ENCODE data around the gene FETUB. TPM values are rescaled to one million over a fixed set of nuclear protein-coding genes. Genes with fewer than 3 reads are reported as not detected.
"Not testable (repeated sequence)": the region's sequence is repeated elsewhere in the genome, so short reads cannot be mapped to it uniquely, and the experiment has no call there.

The FETUB gene
- total RNA-seq, 8 experiments from 2014 or later: 0.14 to 1.1 (median 0.14) TPM; not detected in 5

GRCh38 chr3:186671051-186671450 lies 30.9 kb downstream of the FETUB start:
- Histone ChIP-seq H3K4me3 (no peak overlapping the region), H3K4me1 (replicated peaks in 1 of 2) (no peaks in the 10 kb centered on the region), H3K27ac (no peak overlapping the region)
- in situ Hi-C loops (cut with MboI; ENCODE audit: low pct_unique_long_range_greater_than_20kb in 2 of 9, low sequenced_read_pairs in 9 of 9, unreplicated experiment in 9 of 9): no loop called here
- ATAC-seq (replicated peaks in 6 of 8): no peak
- 8 to 88% (median 67%) methylated on average over 1 to 3 of the region's 3 CpGs; no CpG with 5 or more reads in 3 of the 10 experiments for WGBS, 10 experiments

GRCh38 chr3:186678604-186679003 lies 38.4 kb downstream of the FETUB start:
- H3K27ac ChIP-seq: no peak overlapping the region
- in situ Hi-C loops (cut with MboI; ENCODE audit: low pct_unique_long_range_greater_than_20kb in 2 of 9, low sequenced_read_pairs in 9 of 9, unreplicated experiment in 9 of 9): no loop called here
- H3K4me3 ChIP-seq: no peak overlapping the region
- H3K4me1 ChIP-seq (replicated peaks in 1 of 2): no peaks in the 10 kb centered on the region
- no peak for ATAC-seq (replicated peaks in 6 of 8)

- in situ Hi-C loops (cut with MboI; ENCODE audit: low pct_unique_long_range_greater_than_20kb in 2 of 9, low sequenced_read_pairs in 9 of 9, unreplicated experiment in 9 of 9): no loop called here
- 11 to 63% (median 42%) methylated on average over 1 of the region's 1 CpG; no CpG with 5 or more reads in 4 of the 10 experiments for WGBS, 10 experiments
- H3K4me3 ChIP-seq: no peak overlapping the region
- H3K4me1 ChIP-seq (replicated peaks in 1 of 2): no peaks in the 10 kb centered on the region
- no peak for ATAC-seq (replicated peaks in 6 of 8)
- H3K27ac ChIP-seq: no peak overlapping the region
These were observed 39.0 kb downstream of the FETUB start for GRCh38 chr3:186679151-186679550.

GRCh38 chr3:186680869-186681268 lies 40.7 kb downstream of the FETUB start:
- Histone ChIP-seq H3K4me3 (no peak overlapping the region), H3K4me1 (replicated peaks in 1 of 2) (no peaks in the 10 kb centered on the region), H3K27ac (no peak overlapping the region)
- 29 to 100% (median 65%) methylated on average over 1 of the region's 1 CpG; no CpG with 5 or more reads in 6 of the 10 experiments for WGBS, 10 experiments
- peak in 1 of 8 experiments; percentile 67 for ATAC-seq (replicated peaks in 6 of 8)
- in situ Hi-C loops (cut with MboI; ENCODE audit: low pct_unique_long_range_greater_than_20kb in 2 of 9, low sequenced_read_pairs in 9 of 9, unreplicated experiment in 9 of 9): no loop called here

GRCh38 chr3:186682812-186683211 lies 42.6 kb downstream of the FETUB start:
- Histone ChIP-seq H3K4me1 (replicated peaks in 1 of 2) (no peaks in the 10 kb centered on the region), H3K4me3 (no peak overlapping the region), H3K27ac (no peak overlapping the region)
- no peak for ATAC-seq (replicated peaks in 6 of 8)
- 17 to 73% (median 34%) methylated on average over 1 to 3 of the region's 3 CpGs; no CpG with 5 or more reads in 4 of the 10 experiments for WGBS, 10 experiments
- in situ Hi-C loops (cut with MboI; ENCODE audit: low pct_unique_long_range_greater_than_20kb in 2 of 9, low sequenced_read_pairs in 9 of 9, unreplicated experiment in 9 of 9): no loop called here

- in situ Hi-C loops (cut with MboI; ENCODE audit: low pct_unique_long_range_greater_than_20kb in 2 of 9, low sequenced_read_pairs in 9 of 9, unreplicated experiment in 9 of 9): no loop called here
- no peaks in the 10 kb centered on the region for H3K4me1 ChIP-seq (replicated peaks in 1 of 2)
- no peak overlapping the region for H3K27ac ChIP-seq
- 0 to 75% (median 63%) methylated on average over 1 of the region's 3 CpGs; no CpG with 5 or more reads in 4 of the 10 experiments for WGBS, 10 experiments
- no peak overlapping the region for H3K4me3 ChIP-seq
- ATAC-seq (replicated peaks in 6 of 8): peak in 3 of 8 experiments; percentile 44 to 81 (median 47)
These were observed 43.8 kb downstream of the FETUB start for GRCh38 chr3:186683979-186684378.

GRCh38 chr3:186686475-186686874 lies 46.3 kb downstream of the FETUB start:
- H3K27ac ChIP-seq; in situ Hi-C loops (cut with MboI; ENCODE audit: low pct_unique_long_range_greater_than_20kb in 2 of 9, low sequenced_read_pairs in 9 of 9, unreplicated experiment in 9 of 9); ATAC-seq (replicated peaks in 6 of 8); H3K4me1 ChIP-seq (replicated peaks in 1 of 2); H3K4me3 ChIP-seq: not testable (repeated sequence)
- WGBS, 10 experiments: 50 to 88% (median 80%) methylated on average over 1 to 2 of the region's 2 CpGs; no CpG with 5 or more reads in 5 of the 10 experiments

- ATAC-seq (replicated peaks in 6 of 8): no peak
- in situ Hi-C loops (cut with MboI; ENCODE audit: low pct_unique_long_range_greater_than_20kb in 2 of 9, low sequenced_read_pairs in 9 of 9, unreplicated experiment in 9 of 9): no loop called here
- H3K4me1 ChIP-seq (replicated peaks in 1 of 2): no peaks in the 10 kb centered on the region
- WGBS, 10 experiments: 37 to 89% (median 79%) methylated on average over 4 to 12 of the region's 12 CpGs; no CpG with 5 or more reads in 1 of the 10 experiments
- H3K27ac ChIP-seq: no peak overlapping the region
- no peak overlapping the region for H3K4me3 ChIP-seq
These were observed 47.0 kb downstream of the FETUB start for GRCh38 chr3:186687120-186687651.

- H3K4me1 ChIP-seq (replicated peaks in 1 of 2); H3K27ac ChIP-seq; H3K4me3 ChIP-seq; in situ Hi-C loops (cut with MboI; ENCODE audit: low pct_unique_long_range_greater_than_20kb in 2 of 9, low sequenced_read_pairs in 9 of 9, unreplicated experiment in 9 of 9): not testable (repeated sequence)
- peak in 2 of 8 experiments; percentile 40 to 93 for ATAC-seq (replicated peaks in 6 of 8)
- WGBS, 10 experiments: 17 to 90% (median 48%) methylated on average over 1 of the region's 1 CpG; no CpG with 5 or more reads in 6 of the 10 experiments
These were observed 50.1 kb downstream of the FETUB start for GRCh38 chr3:186690304-186690703.

GRCh38 chr3:186691676-186692075 lies 51.5 kb downstream of the FETUB start:
- ATAC-seq (replicated peaks in 6 of 8): no peak
- WGBS, 10 experiments: 10 to 100% (median 78%) methylated on average over 1 to 7 of the region's 7 CpGs
- Histone ChIP-seq H3K27ac (no peak overlapping the region), H3K4me3 (no peak overlapping the region), H3K4me1 (replicated peaks in 1 of 2) (no peaks in the 10 kb centered on the region)
- in situ Hi-C loops (cut with MboI; ENCODE audit: low pct_unique_long_range_greater_than_20kb in 2 of 9, low sequenced_read_pairs in 9 of 9, unreplicated experiment in 9 of 9): no loop called here

- in situ Hi-C loops (cut with MboI; ENCODE audit: low pct_unique_long_range_greater_than_20kb in 2 of 9, low sequenced_read_pairs in 9 of 9, unreplicated experiment in 9 of 9): no loop called here
- ATAC-seq (replicated peaks in 6 of 8): no peak
- WGBS, 10 experiments: 20 to 100% (median 81%) methylated on average over 1 to 3 of the region's 3 CpGs
- Histone ChIP-seq H3K4me3 (no peak overlapping the region), H3K27ac (no peak overlapping the region), H3K4me1 (replicated peaks in 1 of 2) (no peaks in the 10 kb centered on the region)
These were observed 53.6 kb downstream of the FETUB start for GRCh38 chr3:186693843-186694242.

- 17 to 88% (median 60%) methylated on average over 1 to 5 of the region's 6 CpGs; no CpG with 5 or more reads in 1 of the 10 experiments for WGBS, 10 experiments
- Histone ChIP-seq H3K4me1 (replicated peaks in 1 of 2) (no peaks in the 10 kb centered on the region), H3K4me3 (no peak overlapping the region), H3K27ac (no peak overlapping the region)
- ATAC-seq (replicated peaks in 6 of 8): peak in 2 of 8 experiments; percentile 40 to 42
- in situ Hi-C loops (cut with MboI; ENCODE audit: low pct_unique_long_range_greater_than_20kb in 2 of 9, low sequenced_read_pairs in 9 of 9, unreplicated experiment in 9 of 9): no loop called here
These were observed 54.3 kb downstream of the FETUB start for GRCh38 chr3:186694288-186695032.

GRCh38 chr3:186696522-186696921 lies 56.3 kb downstream of the FETUB start:
- no peak overlapping the region for H3K4me3 ChIP-seq
- no peaks in the 10 kb centered on the region for H3K4me1 ChIP-seq (replicated peaks in 1 of 2)
- 40 to 100% (median 80%) methylated on average over 1 to 2 of the region's 2 CpGs; no CpG with 5 or more reads in 5 of the 10 experiments for WGBS, 10 experiments
- ATAC-seq (replicated peaks in 6 of 8): peak in 2 of 8 experiments; percentile 50 to 71
- no peak overlapping the region for H3K27ac ChIP-seq
- in situ Hi-C loops (cut with MboI; ENCODE audit: low pct_unique_long_range_greater_than_20kb in 2 of 9, low sequenced_read_pairs in 9 of 9, unreplicated experiment in 9 of 9): no loop called here
